ENCODE results near the gene FBXO31. TPM values are rescaled to one million over a fixed set of nuclear protein-coding genes. Genes with fewer than 3 reads are reported as not detected.

Gene FBXO31
- total RNA-seq, 1 donor from 2014 or later: 5.8 TPM

- H3K36me3 Mint-ChIP-seq: peaks cover 21% of the 10 kb centered on the region
- H3K4me1 ChIP-seq: no peaks in the 10 kb centered on the region
- no peak overlapping the region for H3K4me2 ChIP-seq
These were observed 28.0 kb upstream of the FBXO31 start for GRCh38 chr16:87411375-87412271.

GRCh38 chr16:87410968-87411367, 27.4 kb upstream of the FBXO31 start:
- H3K4me2 ChIP-seq: no peak overlapping the region
- Mint-ChIP-seq H3K4me1 (no peaks in the 10 kb centered on the region), H3K9me3 (no peaks in the 10 kb centered on the region), H3K4me3 (no peak overlapping the region), H3K27me3 (ENCODE audit: insufficient read depth, low read depth) (peaks cover 3% of the 10 kb centered on the region), H3K27ac (no peak overlapping the region), H3K36me3 (peaks cover 22% of the 10 kb centered on the region)
- peak; percentile 17 for DNase-seq (ENCODE audit: low spot score)
- no peaks in the 10 kb centered on the region for H3K79me2 ChIP-seq (ENCODE audit: low read depth)
- H4K20me1 ChIP-seq (ENCODE audit: low read depth): peaks cover 6% of the 10 kb centered on the region
- no peaks in the 10 kb centered on the region for H3K9me3 ChIP-seq (ENCODE audit: low read depth)
- H3K4me1 ChIP-seq: no peaks in the 10 kb centered on the region
- H3K27ac ChIP-seq: no peak overlapping the region
- no peak overlapping the region for H3K4me3 ChIP-seq
- no peak for TF ChIP-seq EZH2phosphoT487 (IDR thresholded peaks at IDR 0.05)
- TF ChIP-seq CTCF (IDR thresholded peaks at IDR 0.05): peak; percentile 19
- no peaks in the 10 kb centered on the region for H3K36me3 ChIP-seq
- H3K9ac ChIP-seq: no peak overlapping the region
- H3F3A ChIP-seq (ENCODE audit: low read depth): peaks cover 5% of the 10 kb centered on the region
- H2AFZ ChIP-seq (replicated peaks): no peak overlapping the region
- no peaks in the 10 kb centered on the region for H3K27me3 ChIP-seq

More at GRCh38 chr16:87411375-87412271, 28.0 kb upstream of the FBXO31 start:
- Mint-ChIP-seq H3K27ac (peak overlapping the region; percentile 69), H3K4me3 (no peak overlapping the region), H3K4me1 (no peaks in the 10 kb centered on the region), H3K27me3 (ENCODE audit: insufficient read depth, low read depth) (peaks cover 3% of the 10 kb centered on the region), H3K9me3 (no peaks in the 10 kb centered on the region)
- Histone ChIP-seq H3K36me3 (no peaks in the 10 kb centered on the region), H2AFZ (replicated peaks) (no peak overlapping the region), H3F3A (ENCODE audit: low read depth) (peaks cover 5% of the 10 kb centered on the region), H3K79me2 (ENCODE audit: low read depth) (no peaks in the 10 kb centered on the region), H4K20me1 (ENCODE audit: low read depth) (peaks cover 6% of the 10 kb centered on the region), H3K4me3 (no peak overlapping the region), H3K9me3 (ENCODE audit: low read depth) (no peaks in the 10 kb centered on the region), H3K27ac (no peak overlapping the region), H3K9ac (no peak overlapping the region), H3K27me3 (no peaks in the 10 kb centered on the region)
- no peak for TF ChIP-seq CTCF (IDR thresholded peaks at IDR 0.05)
- no peak for TF ChIP-seq EZH2 (IDR thresholded peaks at IDR 0.05)
- no peak for TF ChIP-seq EZH2phosphoT487 (IDR thresholded peaks at IDR 0.05)
- no peak for DNase-seq (ENCODE audit: low spot score)

- no peak overlapping the region for H3K27ac ChIP-seq
- H3K27me3 ChIP-seq: no peaks in the 10 kb centered on the region
- H3K4me1 ChIP-seq: no peaks in the 10 kb centered on the region
- Mint-ChIP-seq H3K9me3 (no peaks in the 10 kb centered on the region), H3K27ac (no peak overlapping the region), H3K4me1 (no peaks in the 10 kb centered on the region), H3K27me3 (ENCODE audit: insufficient read depth, low read depth) (peaks cover 3% of the 10 kb centered on the region), H3K36me3 (peaks cover 22% of the 10 kb centered on the region), H3K4me3 (no peak overlapping the region)
- H3K79me2 ChIP-seq (ENCODE audit: low read depth): no peaks in the 10 kb centered on the region
- H3F3A ChIP-seq (ENCODE audit: low read depth): peaks cover 5% of the 10 kb centered on the region
- H2AFZ ChIP-seq (replicated peaks): no peak overlapping the region
- DNase-seq (ENCODE audit: low spot score): no peak
- no peak overlapping the region for H3K9ac ChIP-seq
- peaks cover 6% of the 10 kb centered on the region for H4K20me1 ChIP-seq (ENCODE audit: low read depth)
- no peaks in the 10 kb centered on the region for H3K9me3 ChIP-seq (ENCODE audit: low read depth)
- TF ChIP-seq EZH2phosphoT487 (IDR thresholded peaks at IDR 0.05) (no peak), CTCF (IDR thresholded peaks at IDR 0.05) (no peak), EZH2 (IDR thresholded peaks at IDR 0.05) (no peak)
- no peak overlapping the region for H3K4me2 ChIP-seq
- H3K36me3 ChIP-seq: no peaks in the 10 kb centered on the region
- H3K4me3 ChIP-seq: no peak overlapping the region
These were observed 27.0 kb upstream of the FBXO31 start for GRCh38 chr16:87410530-87410929.

Measured in neural progenitor cell (in vitro differentiated cells).